HG03196 (cell line): ENCODE data around the gene FXYD7.
"Not testable (repeated sequence)": the region's sequence is repeated elsewhere in the genome, so short reads cannot be mapped to it uniquely, and the experiment has no call there.

Source experiments
- ATAC-seq: cut with Tn5 transposase; IDR thresholded peaks from one replicate; pipeline ENCODE4 v1.9.1; 2021; ENCODE audit not compliant: unreplicated experiment

Gene FXYD7

DNA sequence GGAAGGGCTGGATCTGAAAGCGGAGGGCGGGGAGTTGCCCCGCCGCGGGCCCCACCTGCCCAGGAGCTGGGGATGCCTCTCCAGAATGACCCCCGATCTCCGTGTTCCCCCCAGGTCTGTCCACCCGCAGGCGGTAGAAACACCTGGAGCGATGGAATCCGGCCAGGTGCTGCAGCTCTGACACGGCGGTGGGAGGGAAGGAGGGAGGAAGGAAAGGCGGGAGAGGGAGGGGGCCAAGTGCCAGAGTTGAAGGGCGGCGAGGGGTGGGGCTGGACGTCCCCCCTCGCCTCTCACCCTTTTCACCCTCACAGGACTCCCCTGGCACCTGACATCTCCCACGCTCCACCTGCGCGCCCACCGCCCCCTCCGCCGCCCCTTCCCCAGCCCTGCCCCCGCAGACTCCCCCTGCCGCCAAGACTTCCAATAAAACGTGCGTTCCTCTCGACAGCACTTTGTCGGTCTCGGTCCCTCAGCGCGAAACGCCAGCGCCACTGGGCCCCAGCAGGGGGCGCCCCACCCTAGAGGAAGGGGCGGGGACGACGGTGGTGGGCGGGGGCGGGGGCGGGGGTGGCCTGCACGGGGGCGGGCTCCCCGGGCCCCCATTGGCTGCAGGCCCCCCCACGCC lies 337 bp upstream of the FXYD7 start:
- no peak for ATAC-seq

DNA sequence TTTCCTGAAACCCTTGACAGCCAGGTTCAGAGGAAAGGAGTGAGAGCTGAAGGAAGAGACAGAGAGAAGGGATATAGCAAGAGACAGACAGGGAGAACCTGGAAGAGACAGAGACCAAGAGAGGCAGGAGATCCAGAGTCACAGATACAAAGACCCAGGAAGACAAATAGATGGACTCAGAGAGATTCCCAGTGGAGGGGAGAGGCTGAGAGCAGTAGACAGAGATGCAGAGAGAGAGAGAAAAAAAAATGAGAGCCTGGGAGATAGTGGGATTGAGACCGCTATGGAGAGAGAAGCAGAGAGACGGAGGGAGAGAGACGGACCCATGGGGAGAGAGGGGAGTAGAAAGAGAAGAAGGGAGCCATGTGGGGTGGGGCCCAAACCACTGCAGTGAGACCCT lies 763 bp downstream of the FXYD7 start:
- ATAC-seq: no peak

DNA sequence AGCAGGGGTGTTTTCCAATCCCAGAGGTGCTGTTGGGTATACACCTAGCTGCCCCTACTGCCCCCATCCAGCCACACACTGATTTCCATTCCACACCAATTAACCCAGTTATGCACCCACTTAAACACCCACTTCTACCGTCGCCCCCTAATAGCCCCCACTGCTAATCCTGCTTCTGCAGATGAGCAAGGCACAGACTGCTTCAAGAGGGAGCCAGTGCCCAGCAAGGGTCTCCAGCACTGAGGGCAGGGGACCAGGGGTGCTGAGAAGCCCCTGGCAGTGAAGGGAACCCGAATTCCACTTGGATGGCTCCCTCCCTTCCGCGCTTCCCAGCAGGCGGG lies 1.2 kb downstream of the FXYD7 start:
- no peak for ATAC-seq

DNA sequence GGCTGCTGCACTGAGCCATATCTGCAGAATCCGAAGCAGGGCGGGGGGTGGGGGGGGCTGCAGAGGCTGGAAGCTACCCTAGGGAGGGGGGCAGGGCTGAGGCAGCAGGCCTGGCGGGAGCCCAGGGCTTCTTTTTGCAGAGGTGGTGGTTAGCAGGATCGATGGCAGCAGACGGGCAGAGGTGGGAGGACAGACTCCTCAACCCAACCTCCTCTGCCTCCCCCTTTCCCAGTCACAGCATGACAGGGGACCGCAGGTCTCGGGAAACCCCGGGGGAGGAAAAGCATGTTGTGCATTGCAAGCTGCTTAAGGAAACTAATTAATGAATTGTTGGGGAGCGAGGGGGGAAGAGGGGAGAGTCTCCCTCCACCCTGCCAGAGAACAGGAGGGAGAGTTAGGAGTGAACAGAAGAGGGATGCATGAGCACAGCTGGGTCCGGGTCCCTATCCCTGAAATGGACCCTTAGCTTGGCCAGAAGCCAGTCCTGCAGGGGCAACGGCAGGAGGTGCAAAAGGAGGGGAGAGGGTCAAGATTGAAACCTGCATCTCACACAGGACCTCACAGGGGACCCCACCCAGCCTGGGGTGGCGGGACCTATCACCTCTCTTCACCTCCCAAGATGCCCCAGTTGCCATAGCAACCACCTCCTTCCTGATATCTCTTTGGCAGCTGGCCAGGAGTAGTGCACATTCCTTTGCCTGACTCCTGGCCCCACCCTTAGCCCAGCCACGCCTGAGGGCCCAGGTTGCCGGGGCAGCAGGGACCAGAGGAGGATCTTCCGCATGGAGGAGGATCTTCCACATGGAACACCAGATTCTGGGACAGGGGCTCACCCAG lies 1.8 kb downstream of the FXYD7 start:
- ATAC-seq: no peak

DNA sequence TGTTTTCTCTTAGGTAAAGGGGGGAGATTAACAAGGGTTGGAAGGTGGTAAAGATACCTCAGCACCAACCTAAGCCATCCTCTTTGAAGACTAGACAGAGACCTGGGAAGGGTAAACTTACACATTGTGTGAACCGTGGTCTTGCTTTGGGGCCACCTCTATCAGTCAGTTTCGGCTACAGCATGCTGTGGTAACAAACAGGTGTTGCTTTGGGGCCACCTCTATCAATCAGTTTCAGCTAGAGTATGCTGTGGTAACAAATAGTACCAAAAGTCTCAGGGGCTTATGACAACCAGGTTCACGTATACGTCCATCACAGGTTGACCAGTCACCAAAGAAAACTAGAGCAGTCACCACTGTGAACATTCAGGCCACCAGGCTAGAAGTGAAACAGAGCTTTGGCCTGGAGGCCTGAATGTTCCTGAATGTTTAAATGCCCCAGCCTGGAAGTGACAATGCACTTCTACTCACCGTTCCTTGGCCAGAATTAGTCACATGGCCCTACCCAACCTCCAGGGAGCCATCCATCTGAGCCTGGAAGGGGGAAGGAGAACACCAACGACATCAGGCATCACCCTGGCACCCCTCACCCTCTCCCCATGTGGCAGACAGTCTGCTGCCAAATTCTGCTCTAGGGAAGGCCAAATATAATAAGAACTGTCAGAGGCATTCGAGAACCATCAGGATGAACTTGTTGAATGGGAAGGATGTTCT lies 3.8 kb downstream of the FXYD7 start:
- ATAC-seq: no peak

DNA sequence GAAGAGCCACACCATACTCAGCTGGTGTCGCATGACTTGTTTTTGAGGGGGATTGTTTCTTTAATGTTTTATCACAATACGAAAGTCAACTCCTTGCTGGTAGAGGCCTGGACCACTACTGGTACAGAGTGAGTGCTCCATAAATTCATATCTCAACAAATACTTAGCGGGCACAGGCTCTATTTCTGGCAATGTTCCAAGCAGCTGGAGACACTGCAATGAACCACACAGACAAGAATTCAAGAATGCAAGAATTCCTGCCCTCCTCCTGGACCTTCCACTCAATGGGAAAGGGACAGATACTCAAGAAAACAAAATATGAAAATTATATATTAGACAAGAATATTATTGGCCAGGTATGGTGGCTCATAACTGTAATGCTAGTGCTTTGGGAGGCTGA lies 6.4 kb downstream of the FXYD7 start:
- no peak for ATAC-seq

DNA sequence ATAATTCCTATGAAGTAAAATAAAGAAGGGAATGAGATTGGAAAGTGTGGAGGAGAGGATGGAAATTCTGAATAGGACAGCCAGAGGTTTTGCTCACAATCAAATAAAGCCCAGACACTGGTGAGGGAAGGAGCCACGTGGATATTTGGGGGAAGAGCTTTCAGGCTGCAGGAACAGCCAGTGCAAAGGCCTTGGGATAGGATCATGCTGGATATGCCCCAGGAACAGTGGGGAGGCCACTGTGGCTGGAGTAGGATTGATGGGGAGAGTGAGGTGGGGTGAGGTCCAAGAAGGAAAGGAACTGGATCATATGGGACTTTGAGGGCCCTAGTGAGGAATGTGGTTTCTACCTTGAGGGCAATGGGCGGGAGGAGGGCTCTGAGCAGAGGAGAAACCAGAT lies 7.4 kb downstream of the FXYD7 start:
- no peak for ATAC-seq

DNA sequence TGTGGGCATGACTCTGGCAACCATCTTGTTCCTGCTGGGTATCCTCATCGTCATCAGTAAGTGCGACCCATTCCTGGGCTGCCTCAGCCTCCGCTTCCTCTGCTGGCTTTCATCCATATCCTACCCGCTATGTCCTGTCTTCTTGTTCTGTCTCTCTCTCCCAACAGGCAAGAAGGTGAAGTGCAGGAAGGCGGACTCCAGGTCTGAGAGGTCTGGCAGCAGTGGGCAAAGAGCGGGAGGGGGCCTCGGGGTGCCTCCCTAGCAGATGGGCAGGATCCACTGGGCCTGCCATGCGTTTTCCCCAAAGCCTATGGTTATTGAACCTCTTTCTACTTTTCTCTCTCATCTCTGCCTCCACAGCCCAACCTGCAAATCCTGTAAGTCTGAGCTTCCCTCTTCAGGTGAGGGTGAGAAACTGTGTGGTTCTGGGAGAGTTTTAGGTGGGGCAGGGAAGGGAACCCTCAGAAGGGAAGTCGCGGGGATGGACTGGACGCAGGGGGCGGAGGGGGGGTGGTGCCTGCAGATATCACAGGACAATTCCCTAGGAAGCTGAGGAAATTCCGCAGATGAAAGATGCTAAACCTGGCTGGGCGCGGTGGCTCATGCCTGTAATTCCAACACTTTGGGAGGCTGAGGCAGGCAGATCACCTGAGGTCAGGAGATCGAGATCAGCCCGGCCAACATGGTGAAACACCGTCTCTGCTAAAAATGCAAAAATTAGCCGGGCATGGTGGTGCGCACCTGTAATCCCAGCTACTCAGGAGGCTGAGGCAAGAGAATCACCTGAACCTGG lies 8.4 kb downstream of the FXYD7 start:
- ATAC-seq: no peak

DNA sequence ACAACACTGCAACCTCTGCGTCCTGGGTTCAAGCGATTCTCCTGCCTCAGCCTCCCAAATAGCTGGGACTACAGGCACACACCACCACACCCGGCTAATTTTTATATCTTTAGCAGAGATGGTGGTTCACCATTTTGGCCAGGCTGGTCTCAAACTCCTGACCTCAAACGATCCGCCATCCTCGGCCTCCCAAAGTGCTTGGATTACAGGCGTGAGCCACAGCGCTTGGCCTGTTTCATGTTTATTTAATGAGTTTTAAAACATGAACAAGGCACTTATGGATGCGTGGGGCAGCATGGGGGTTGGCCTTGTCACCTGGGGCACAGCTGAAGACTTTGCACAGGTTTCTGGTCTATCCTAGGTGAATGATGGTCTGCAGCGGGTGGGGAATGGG lies 10.1 kb downstream of the FXYD7 start:
- not testable (repeated sequence) for ATAC-seq

DNA sequence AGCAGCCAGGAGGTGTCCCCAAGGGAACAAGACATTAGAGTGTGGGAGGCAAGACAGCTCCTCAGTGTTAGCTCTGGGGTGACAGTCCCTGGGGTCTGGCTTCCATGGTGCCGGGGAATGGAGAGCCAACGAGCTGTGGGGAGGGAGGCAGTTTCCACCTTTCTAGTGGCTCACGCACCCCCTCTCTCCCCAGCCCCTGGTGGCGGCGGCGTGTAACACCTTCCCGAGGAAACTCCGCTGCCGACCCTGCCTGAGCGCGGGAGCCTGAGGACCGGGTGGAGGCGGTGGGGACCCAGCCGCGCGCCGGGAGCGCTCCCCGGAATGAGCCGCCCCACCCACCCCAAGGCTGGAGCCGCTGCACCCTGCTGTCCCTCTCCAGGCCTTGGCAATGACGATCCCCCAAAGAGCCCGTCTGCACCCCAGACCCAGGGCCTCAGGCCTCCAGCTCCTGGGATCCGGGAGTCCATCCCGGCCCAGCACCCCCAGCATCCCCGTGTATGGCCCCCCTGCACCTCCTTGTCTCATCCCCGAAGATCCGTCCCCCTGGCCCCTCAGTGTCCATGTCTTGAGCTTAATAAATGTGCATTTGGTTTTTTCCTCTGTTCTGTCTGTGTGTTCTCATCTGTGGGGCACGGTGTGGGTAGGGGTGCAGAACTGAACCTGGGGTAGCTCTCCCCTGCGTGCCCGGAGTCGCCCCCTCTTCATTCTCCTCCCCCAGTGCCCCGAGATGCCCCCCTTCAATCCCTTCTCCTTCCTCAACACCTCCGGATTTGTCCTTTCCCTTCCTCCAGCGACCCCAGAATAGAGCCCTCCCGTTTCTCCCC lies 10.9 kb downstream of the FXYD7 start:
- ATAC-seq: no peak

DNA sequence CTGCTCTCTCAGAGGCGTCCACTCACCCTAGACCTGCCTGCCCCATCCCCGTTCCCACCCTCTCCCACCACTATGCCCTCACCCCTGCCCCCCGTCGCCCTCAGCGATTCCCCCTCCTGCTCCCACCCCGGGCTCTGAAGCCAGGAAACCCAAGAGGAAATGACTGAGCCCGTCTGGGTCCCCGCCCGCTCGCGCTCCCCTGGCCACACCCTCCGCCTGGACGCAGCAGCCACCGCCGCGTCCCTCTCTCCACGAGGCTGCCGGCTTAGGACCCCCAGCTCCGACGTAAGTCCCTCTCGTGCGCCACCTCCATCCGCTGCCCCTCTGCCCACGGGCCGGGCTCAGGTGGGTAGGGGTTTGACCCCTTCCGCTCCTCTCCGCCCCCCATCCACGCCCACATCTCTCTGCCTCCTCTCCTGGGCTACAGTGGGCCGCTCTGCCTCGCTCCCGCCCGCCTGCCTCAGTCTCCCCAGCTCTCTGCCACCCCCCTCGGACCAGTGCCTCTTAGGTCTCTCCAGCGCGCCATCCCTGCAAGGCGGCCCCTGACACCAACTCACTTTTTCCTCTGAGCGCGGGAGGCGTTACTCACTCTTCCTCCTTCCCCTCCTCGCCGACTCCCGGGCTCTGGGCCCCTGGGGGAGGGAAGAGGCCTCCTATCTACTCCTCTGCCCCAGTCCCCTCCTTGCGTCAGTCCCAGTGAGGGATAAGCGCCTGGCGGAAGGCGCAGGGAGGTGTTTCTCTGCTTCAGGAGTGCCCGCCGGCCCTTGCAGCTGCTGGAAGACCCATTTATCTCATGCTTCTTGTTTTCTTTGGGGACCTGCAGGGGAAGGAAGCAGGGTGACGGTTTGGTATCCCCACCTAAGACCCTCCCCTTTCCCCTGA lies 11.7 kb downstream of the FXYD7 start, which contains the start of gene FXYD5:
Gene FXYD5, plus strand, starts transcription at position 211 of the 882 bp plus-strand sequence. CDS start 816 bp downstream, outside the sequence.
- no peak for ATAC-seq

DNA sequence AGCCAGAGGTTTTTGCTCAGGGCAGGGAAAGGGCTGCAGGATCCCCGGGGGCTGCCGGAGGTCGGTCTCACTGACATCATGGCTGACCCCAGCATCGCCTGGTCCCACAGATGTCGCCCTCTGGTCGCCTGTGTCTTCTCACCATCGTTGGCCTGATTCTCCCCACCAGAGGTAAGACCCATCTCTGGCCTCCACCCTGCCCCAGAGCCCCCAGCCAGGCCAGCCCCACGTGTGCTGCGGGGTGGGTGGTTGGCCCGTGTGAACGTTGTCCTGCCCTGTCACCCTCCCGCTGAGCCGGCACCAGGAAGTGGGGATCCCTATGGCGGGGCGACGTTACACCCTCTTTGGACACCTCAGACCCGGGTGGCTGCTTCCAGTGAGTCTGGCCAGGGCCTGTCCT lies 12.4 kb downstream of the FXYD7 start:
- no peak for ATAC-seq

DNA sequence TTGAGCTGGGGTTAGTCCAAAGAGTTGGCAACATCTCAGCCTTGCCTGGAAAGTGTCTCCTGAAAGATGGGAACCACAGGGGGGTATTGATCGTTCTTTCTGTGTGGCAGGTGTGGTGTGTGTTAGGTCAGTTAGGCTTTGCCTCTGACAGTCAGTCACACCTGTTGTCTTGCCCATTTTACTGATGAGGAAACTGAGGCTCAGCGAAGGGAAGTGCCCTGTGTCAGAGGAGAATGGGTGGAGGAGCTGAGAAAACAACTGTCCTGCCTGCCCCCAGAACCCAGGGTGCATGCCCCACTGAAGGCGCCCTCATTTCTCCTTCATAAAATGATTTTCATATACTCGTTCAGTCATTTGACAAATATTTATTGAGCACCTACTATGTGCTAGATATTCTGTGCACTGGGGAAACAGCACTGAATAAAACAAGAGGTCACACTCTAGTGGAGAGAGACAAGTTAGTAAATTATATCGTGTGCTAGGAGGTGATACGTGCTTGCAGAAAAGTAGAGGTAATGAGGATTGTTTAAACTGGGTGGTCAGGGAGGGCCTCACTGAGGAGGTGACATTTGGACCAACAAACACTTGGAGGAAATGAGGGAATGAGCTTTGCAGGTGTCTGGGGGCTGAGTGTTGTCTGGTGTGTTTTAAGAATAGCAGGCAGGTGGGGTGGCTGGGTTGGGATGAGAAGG lies 13.1 kb downstream of the FXYD7 start:
- ATAC-seq: no peak

DNA sequence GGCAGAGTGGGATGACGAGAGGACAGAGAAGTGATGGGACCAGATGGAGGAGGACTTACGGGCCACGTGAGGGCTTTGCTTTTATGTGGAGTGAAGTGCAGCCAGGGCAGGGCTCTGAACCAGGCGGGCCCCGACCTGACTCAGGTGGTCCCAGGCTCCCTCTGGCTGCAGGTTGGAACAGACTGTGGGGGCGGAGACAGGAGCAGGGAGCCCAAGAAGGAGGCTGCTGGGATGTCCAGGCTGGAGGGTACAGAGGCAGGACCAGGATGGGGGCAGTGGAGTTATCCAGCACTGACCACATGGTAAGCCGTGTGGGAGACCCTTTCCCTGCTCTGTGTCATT lies 13.6 kb downstream of the FXYD7 start:
- no peak for ATAC-seq

DNA sequence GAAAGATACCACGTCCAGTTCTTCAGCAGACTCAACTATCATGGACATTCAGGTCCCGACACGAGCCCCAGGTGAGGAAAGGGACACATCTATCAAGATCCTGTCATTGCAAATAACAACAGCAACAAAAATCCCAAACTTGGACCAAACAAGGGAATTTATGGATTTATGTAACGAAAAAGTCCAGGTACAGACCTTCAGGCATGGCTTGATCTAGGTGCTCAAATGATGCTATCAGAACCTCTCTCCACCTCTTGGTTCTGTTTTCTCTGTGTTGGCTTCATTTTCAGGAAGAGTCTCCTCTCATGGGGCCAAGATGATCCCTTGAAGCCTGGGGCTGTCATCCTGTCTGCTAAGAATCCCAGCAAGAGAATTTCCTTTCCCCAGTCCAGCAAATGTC lies 14.4 kb downstream of the FXYD7 start:
- ATAC-seq: no peak

DNA sequence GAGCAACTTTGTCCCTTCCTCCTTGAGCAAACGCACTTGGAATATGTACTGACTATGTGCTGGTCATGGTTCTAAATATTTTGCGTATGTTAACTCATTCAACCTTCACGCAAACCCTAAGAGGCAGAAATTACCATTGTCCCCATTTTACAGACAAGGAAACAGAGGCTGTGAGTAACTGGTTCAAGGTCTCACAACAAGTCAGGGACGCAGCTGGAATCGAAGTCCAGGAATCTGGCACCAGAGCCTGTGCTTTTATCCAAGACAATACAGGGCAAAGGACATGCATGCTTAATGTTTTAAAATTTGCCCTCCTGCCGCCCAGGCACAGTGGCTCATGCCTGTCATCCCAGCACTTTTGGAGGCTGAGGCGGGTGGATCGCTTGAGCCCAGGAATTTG lies 16.6 kb downstream of the FXYD7 start:
- ATAC-seq: no peak

DNA sequence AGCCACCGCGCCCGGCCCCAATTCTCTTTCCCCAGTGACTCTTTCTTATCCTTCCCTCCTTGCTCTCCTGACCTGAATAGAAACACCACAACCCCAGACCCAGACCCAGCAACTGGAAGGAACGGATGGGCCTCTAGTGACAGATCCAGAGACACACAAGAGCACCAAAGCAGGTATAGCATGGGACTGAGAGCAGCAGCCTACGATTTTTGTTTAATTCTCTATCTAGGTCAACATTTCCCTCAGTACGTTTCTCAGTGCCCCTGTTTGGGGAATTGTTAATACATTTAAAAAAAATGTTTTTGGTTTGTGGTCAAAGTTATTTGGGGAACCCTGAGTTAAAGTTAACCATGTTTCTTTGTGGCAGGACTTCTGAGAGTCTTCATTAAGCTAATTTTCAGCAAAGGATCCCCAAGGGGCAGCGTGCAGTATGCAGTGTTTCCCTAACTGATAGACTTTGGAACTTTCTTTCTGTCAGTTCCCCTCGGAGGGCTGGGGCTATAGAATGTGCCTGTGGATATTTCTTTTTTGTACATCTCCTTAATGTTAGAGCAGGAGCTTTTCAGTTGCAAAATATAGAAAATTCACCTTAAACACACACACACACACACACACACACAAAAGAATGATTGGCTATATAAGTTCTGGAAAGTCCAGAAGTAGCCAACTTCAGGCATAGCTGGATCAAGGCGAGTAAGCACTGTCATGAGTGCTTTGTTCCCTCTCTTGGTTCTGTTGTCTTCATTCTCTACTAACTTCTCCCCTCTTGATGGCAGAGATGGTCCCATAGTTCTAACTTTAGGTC lies 17.8 kb downstream of the FXYD7 start:
- no peak for ATAC-seq

DNA sequence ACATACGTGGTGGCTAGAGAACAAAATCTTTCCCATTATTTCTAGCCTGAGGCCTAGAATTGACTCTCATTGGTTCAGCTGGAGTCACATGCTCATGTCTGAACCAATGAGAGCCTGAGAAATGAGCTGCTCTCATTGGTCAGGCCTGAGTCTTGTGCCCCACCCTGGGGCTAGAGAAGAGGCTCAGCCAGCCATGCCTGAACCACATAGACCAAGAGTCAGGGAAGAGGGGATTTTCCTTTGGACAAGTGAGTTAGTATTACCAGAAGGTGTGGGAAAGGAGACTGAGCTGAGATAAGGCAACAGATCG lies 18.3 kb downstream of the FXYD7 start:
- no peak for ATAC-seq
